Lung (tissue), 12 donors: ENCODE results near the gene CEP128. TPM values are rescaled to one million over a fixed set of nuclear protein-coding genes. Genes with fewer than 3 reads are reported as not detected.

Source experiments
- ATAC-seq: fragments of 200-7000 bp; cut with Tn5 transposase; one replicate; pipeline ENCODE4 v1.9.1; 2020; ENCODE audit warnings: moderate number of reproducible peaks; ENCODE audit not compliant: insufficient read depth, low FRiP score
- DNase-seq, 3 donors: peaks; one replicate each; pipeline ENCODE4 v3.0.0-alpha.2; 2013 to 2017
- H3K27ac ChIP-seq, 2 donors: one replicate each; pipeline ENCODE4 v1.5.1; 2013; ENCODE audit warnings: mild to moderate bottlenecking in 2 of 2, moderate library complexity in 2 of 2, control low read depth in 1 of 2, inconsistent platforms in 1 of 2, low read depth in 1 of 2, low read length in 1 of 2
- H3K27me3 ChIP-seq, 3 donors: one replicate each; pipeline ENCODE4 v1.5.1; 2013; ENCODE audit warnings: low read length in 2 of 3; ENCODE audit not compliant: control insufficient read depth in 3 of 3, insufficient read depth in 3 of 3
- H3K36me3 ChIP-seq, 4 donors: one replicate each; pipeline ENCODE4 v1.5.1; 2013; ENCODE audit warnings: low read length in 4 of 4, mild to moderate bottlenecking in 1 of 4, moderate library complexity in 1 of 4; ENCODE audit not compliant: control insufficient read depth in 4 of 4, insufficient read depth in 4 of 4
- H3K4me1 ChIP-seq, 5 donors: one replicate each; pipeline ENCODE4 v1.5.1; 2013; ENCODE audit warnings: low read length in 5 of 5, mild to moderate bottlenecking in 2 of 5, moderate library complexity in 1 of 5; ENCODE audit not compliant: control insufficient read depth in 5 of 5, insufficient read depth in 5 of 5
- H3K4me3 ChIP-seq: one replicate; pipeline ENCODE4 v1.5.1; 2013; ENCODE audit warnings: mild to moderate bottlenecking, control low read depth, moderate library complexity
- H3K9ac ChIP-seq, 2 donors: one replicate each; pipeline ENCODE4 v1.5.1; 2013; ENCODE audit warnings: low read length in 2 of 2, control low read depth in 1 of 2; ENCODE audit not compliant: insufficient read depth in 1 of 2
- H3K9me3 ChIP-seq, 4 donors: one replicate each; pipeline ENCODE4 v1.5.1; 2013; ENCODE audit warnings: low read length in 3 of 4, mild to moderate bottlenecking in 1 of 4, moderate library complexity in 1 of 4; ENCODE audit not compliant: control insufficient read depth in 4 of 4, insufficient read depth in 3 of 4
- CTCF ChIP-seq: IDR thresholded peaks from 2 replicates; pipeline ENCODE4 v1.5.1; 2012; ENCODE audit warnings: mild to moderate bottlenecking; ENCODE audit errors: control extremely low read depth, extremely low read depth
- WGBS, 2 donors: extraction: QIAGEN DNeasy Blood & Tissue Kit; methylation state at CpG; one replicate each; pipeline ENCODE4 v1.1.7; 2013; 5-methylcytosine and 5-hydroxymethylcytosine counted together
- polyA plus RNA-seq, 2 donors: library from polyadenylated mRNA; stranded (reverse); fragments of 200-250 nt; gene quantifications; one replicate each; pipeline ENCODE4 v1.2.1, GENCODE V29; 2013
- total RNA-seq, 2 donors: library from RNA; depleted of rRNA in 1 of 2; stranded (reverse); fragments of >200 nt in 1 of 2; gene quantifications; one replicate each; pipeline ENCODE4 v1.2.1, GENCODE V29; 2014 to 2021
- donor health status: control.
- donor health status: control.
- donor health status: Bipolar disorder and iron deficiency.
- donor health status: healthy.
- donor health status: DM: yes; HTN: yes; CAD: no.

CEP128 gene
- total and polyA plus RNA-seq, 4 donors: 1.1 to 12.0 (median 6.2) TPM

- Histone ChIP-seq H3K4me3 (no peak overlapping the region), H3K36me3 (peaks cover 0 to 2% (median 0%) of the 10 kb centered on the region in 4 donors), H3K27me3 (no peaks in the 10 kb centered on the region), H3K27ac (no peak overlapping the region), H3K9ac (no peak overlapping the region), H3K4me1 (peaks cover 0 to 5% (median 0%) of the 10 kb centered on the region in 5 donors), H3K9me3 (peaks cover 0 to 9% (median 3%) of the 10 kb centered on the region in 4 donors)
- WGBS, 2 donors: 82 to 84% methylated on average over 1 of the region's 1 CpG
- ATAC-seq (no peak), DNase-seq (no peak)
- no peak for TF ChIP-seq CTCF
Observed at GRCh38 chr14:80770114-80770908, 171.2 kb downstream of the CEP128 start.

GRCh38 chr14:80768646-80769045, 172.9 kb downstream of the CEP128 start:
- Histone ChIP-seq H3K9me3 (peaks cover 0 to 9% (median 3%) of the 10 kb centered on the region in 4 donors), H3K27ac (no peak overlapping the region)
- WGBS, 2 donors: 84 to 85% methylated on average over 3 of the region's 3 CpGs

GRCh38 chr14:80764921-80765507, 176.5 kb downstream of the CEP128 start:
- no peak for TF ChIP-seq CTCF
- ATAC-seq: no peak
- WGBS, 2 donors: 93 to 94% methylated on average over 6 of the region's 6 CpGs
- H3K27me3 ChIP-seq: no peaks in the 10 kb centered on the region
- no peak for DNase-seq
- H3K9me3 ChIP-seq: no peaks in the 10 kb centered on the region
- H3K4me1 ChIP-seq: peaks cover 0 to 5% (median 0%) of the 10 kb centered on the region in 5 donors
- no peak overlapping the region for H3K9ac ChIP-seq
- H3K4me3 ChIP-seq: no peak overlapping the region
- H3K36me3 ChIP-seq: peaks cover 0 to 2% (median under 1%) of the 10 kb centered on the region in 4 donors
- no peak overlapping the region for H3K27ac ChIP-seq

More at GRCh38 chr14:80768646-80769045, 172.9 kb downstream of the CEP128 start:
- Histone ChIP-seq H3K4me1 (peaks cover 0 to 5% (median 0%) of the 10 kb centered on the region in 5 donors), H3K9ac (no peak overlapping the region), H3K36me3 (no peaks in the 10 kb centered on the region), H3K27me3 (no peaks in the 10 kb centered on the region), H3K4me3 (no peak overlapping the region)
- no peak for TF ChIP-seq CTCF
- peak in 1 of 3 donors; percentile 24 for DNase-seq
- no peak for ATAC-seq
